GM21825 (cell line): ENCODE measurements around the gene DYNC2LI1.

Source experiments
- ATAC-seq: cut with Tn5 transposase; IDR thresholded peaks from one replicate; pipeline ENCODE4 v1.9.1; 2021; ENCODE audit warnings: mild to moderate bottlenecking, moderate library complexity; ENCODE audit not compliant: unreplicated experiment

DYNC2LI1 gene

GRCh38 chr2:43762286-43762685, 11.6 kb upstream of the DYNC2LI1 start:
- ATAC-seq = no peak

GRCh38 chr2:43763091-43763490, 10.7 kb upstream of the DYNC2LI1 start:
- ATAC-seq = no peak

GRCh38 chr2:43764086-43764705, 9.6 kb upstream of the DYNC2LI1 start:
- no peak for ATAC-seq

GRCh38 chr2:43766006-43766405, 7.8 kb upstream of the DYNC2LI1 start:
- ATAC-seq = no peak

GRCh38 chr2:43774617-43775016, 778 bp downstream of the DYNC2LI1 start:
- no peak for ATAC-seq

- no peak for ATAC-seq
Observed at GRCh38 chr2:43776324-43776723, 2.5 kb downstream of the DYNC2LI1 start.

GRCh38 chr2:43777306-43777926, 3.6 kb downstream of the DYNC2LI1 start:
- ATAC-seq = no peak

GRCh38 chr2:43778233-43778632, 4.4 kb downstream of the DYNC2LI1 start:
- ATAC-seq = no peak

- ATAC-seq = no peak
Observed at GRCh38 chr2:43787895-43788294, 14.1 kb downstream of the DYNC2LI1 start.

- no peak for ATAC-seq
Observed at GRCh38 chr2:43788646-43789045, 14.8 kb downstream of the DYNC2LI1 start.

GRCh38 chr2:43790147-43790546, 16.3 kb downstream of the DYNC2LI1 start:
- ATAC-seq = no peak

GRCh38 chr2:43791035-43791765, 17.4 kb downstream of the DYNC2LI1 start:
- ATAC-seq = no peak

GRCh38 chr2:43792653-43793052, 18.8 kb downstream of the DYNC2LI1 start:
- ATAC-seq = peak; percentile 66

- ATAC-seq = no peak
Observed at GRCh38 chr2:43794956-43795355, 21.1 kb downstream of the DYNC2LI1 start.

GRCh38 chr2:43796206-43796605, 22.4 kb downstream of the DYNC2LI1 start:
- ATAC-seq = no peak

- no peak for ATAC-seq
Observed at GRCh38 chr2:43798300-43798699, 24.5 kb downstream of the DYNC2LI1 start.

GRCh38 chr2:43800894-43801293, 27.1 kb downstream of the DYNC2LI1 start:
- no peak for ATAC-seq

- ATAC-seq = no peak
Observed at GRCh38 chr2:43802135-43802534, 28.3 kb downstream of the DYNC2LI1 start.

GRCh38 chr2:43803113-43803512, 29.3 kb downstream of the DYNC2LI1 start:
- no peak for ATAC-seq

GRCh38 chr2:43806719-43807031, 32.8 kb downstream of the DYNC2LI1 start:
- ATAC-seq = no peak

GRCh38 chr2:43810452-43810851, 36.6 kb downstream of the DYNC2LI1 start:
- no peak for ATAC-seq

GRCh38 chr2:43810888-43811287, 37.0 kb downstream of the DYNC2LI1 start:
- ATAC-seq = no peak
